Stimulated activated naive CD8-positive, alpha-beta T cell treated with anti-CD3 and anti-CD28 coated beads, Interleukin-15, Interleukin-2, amounts not matched to agents 100 ng/mL and 50 ng/mL, for 24 hours (primary cell): ENCODE data around the gene EPHA8.

Source experiments
- H3K27ac Mint-ChIP-seq: one replicate; pipeline ENCODE4 v1.8.0; 2021; ENCODE audit warnings: mild to moderate bottlenecking, mixed read lengths
- H3K27me3 Mint-ChIP-seq: one replicate; pipeline ENCODE4 v1.8.0; 2021; ENCODE audit warnings: mixed read lengths
- H3K36me3 Mint-ChIP-seq: one replicate; pipeline ENCODE4 v1.8.0; 2021; ENCODE audit warnings: low read depth, mixed read lengths
- H3K4me1 Mint-ChIP-seq: one replicate; pipeline ENCODE4 v1.8.0; 2021; ENCODE audit warnings: low read depth, mixed read lengths
- H3K4me3 Mint-ChIP-seq: one replicate; pipeline ENCODE4 v1.8.0; 2021; ENCODE audit warnings: mild to moderate bottlenecking, mixed read lengths
- H3K9me3 Mint-ChIP-seq: one replicate; pipeline ENCODE4 v1.8.0; 2021; ENCODE audit warnings: mixed read lengths

Gene EPHA8

GRCh38 chr1:22587247-22587646 is 24.0 kb downstream of the EPHA8 start:
- no peak overlapping the region for H3K27ac Mint-ChIP-seq
- H3K4me3 Mint-ChIP-seq, result no peak overlapping the region
- H3K27me3 Mint-ChIP-seq, result peaks cover 21% of the 10 kb centered on the region
- H3K36me3 Mint-ChIP-seq, result no peaks in the 10 kb centered on the region
- H3K9me3 Mint-ChIP-seq, result no peaks in the 10 kb centered on the region
- H3K4me1 Mint-ChIP-seq, result no peaks in the 10 kb centered on the region

GRCh38 chr1:22588899-22589422 is 25.7 kb downstream of the EPHA8 start:
- H3K36me3 Mint-ChIP-seq, result no peaks in the 10 kb centered on the region
- H3K27me3 Mint-ChIP-seq, result peaks cover 21% of the 10 kb centered on the region
- H3K4me1 Mint-ChIP-seq, result no peaks in the 10 kb centered on the region
- H3K27ac Mint-ChIP-seq, result no peak overlapping the region
- H3K4me3 Mint-ChIP-seq, result no peak overlapping the region
- H3K9me3 Mint-ChIP-seq, result no peaks in the 10 kb centered on the region

- Mint-ChIP-seq H3K36me3 (no peaks in the 10 kb centered on the region), H3K4me3 (no peak overlapping the region), H3K27ac (no peak overlapping the region), H3K4me1 (no peaks in the 10 kb centered on the region), H3K9me3 (no peaks in the 10 kb centered on the region), H3K27me3 (peaks cover 24% of the 10 kb centered on the region)
These were observed 28.3 kb downstream of the EPHA8 start for GRCh38 chr1:22591576-22591975.

GRCh38 chr1:22592051-22592450 is 28.8 kb downstream of the EPHA8 start:
- peaks cover 21% of the 10 kb centered on the region for H3K27me3 Mint-ChIP-seq
- no peak overlapping the region for H3K4me3 Mint-ChIP-seq
- no peaks in the 10 kb centered on the region for H3K4me1 Mint-ChIP-seq
- no peaks in the 10 kb centered on the region for H3K9me3 Mint-ChIP-seq
- no peak overlapping the region for H3K27ac Mint-ChIP-seq
- H3K36me3 Mint-ChIP-seq, result no peaks in the 10 kb centered on the region

- no peak overlapping the region for H3K27ac Mint-ChIP-seq
- no peaks in the 10 kb centered on the region for H3K9me3 Mint-ChIP-seq
- H3K27me3 Mint-ChIP-seq, result peaks cover 20% of the 10 kb centered on the region
- H3K4me1 Mint-ChIP-seq, result no peaks in the 10 kb centered on the region
- H3K36me3 Mint-ChIP-seq, result no peaks in the 10 kb centered on the region
- no peak overlapping the region for H3K4me3 Mint-ChIP-seq
These were observed 29.9 kb downstream of the EPHA8 start for GRCh38 chr1:22592919-22593790.

GRCh38 chr1:22594396-22594795 is 31.1 kb downstream of the EPHA8 start:
- no peaks in the 10 kb centered on the region for H3K36me3 Mint-ChIP-seq
- no peaks in the 10 kb centered on the region for H3K9me3 Mint-ChIP-seq
- no peak overlapping the region for H3K27ac Mint-ChIP-seq
- peaks cover 20% of the 10 kb centered on the region for H3K27me3 Mint-ChIP-seq
- no peaks in the 10 kb centered on the region for H3K4me1 Mint-ChIP-seq
- no peak overlapping the region for H3K4me3 Mint-ChIP-seq

GRCh38 chr1:22595108-22595507 is 31.8 kb downstream of the EPHA8 start:
- no peak overlapping the region for H3K4me3 Mint-ChIP-seq
- H3K36me3 Mint-ChIP-seq, result no peaks in the 10 kb centered on the region
- H3K9me3 Mint-ChIP-seq, result no peaks in the 10 kb centered on the region
- H3K4me1 Mint-ChIP-seq, result no peaks in the 10 kb centered on the region
- peaks cover 18% of the 10 kb centered on the region for H3K27me3 Mint-ChIP-seq
- no peak overlapping the region for H3K27ac Mint-ChIP-seq

GRCh38 chr1:22597301-22597965 is 34.1 kb downstream of the EPHA8 start:
- H3K36me3 Mint-ChIP-seq, result no peaks in the 10 kb centered on the region
- no peak overlapping the region for H3K27ac Mint-ChIP-seq
- H3K9me3 Mint-ChIP-seq, result no peaks in the 10 kb centered on the region
- peaks cover 3% of the 10 kb centered on the region for H3K27me3 Mint-ChIP-seq
- H3K4me3 Mint-ChIP-seq, result no peak overlapping the region
- no peaks in the 10 kb centered on the region for H3K4me1 Mint-ChIP-seq

- Mint-ChIP-seq H3K36me3 (no peaks in the 10 kb centered on the region), H3K9me3 (no peaks in the 10 kb centered on the region), H3K27me3 (peaks cover 3% of the 10 kb centered on the region), H3K4me1 (no peaks in the 10 kb centered on the region), H3K4me3 (no peak overlapping the region), H3K27ac (no peak overlapping the region)
These were observed 34.7 kb downstream of the EPHA8 start for GRCh38 chr1:22597996-22598395.

GRCh38 chr1:22598736-22599135 is 35.4 kb downstream of the EPHA8 start:
- no peaks in the 10 kb centered on the region for H3K9me3 Mint-ChIP-seq
- peaks cover 7% of the 10 kb centered on the region for H3K27me3 Mint-ChIP-seq
- no peaks in the 10 kb centered on the region for H3K36me3 Mint-ChIP-seq
- H3K4me1 Mint-ChIP-seq, result no peaks in the 10 kb centered on the region
- no peak overlapping the region for H3K27ac Mint-ChIP-seq
- H3K4me3 Mint-ChIP-seq, result no peak overlapping the region

- Mint-ChIP-seq H3K36me3 (no peaks in the 10 kb centered on the region), H3K27ac (no peak overlapping the region), H3K4me1 (no peaks in the 10 kb centered on the region), H3K4me3 (no peak overlapping the region), H3K27me3 (peaks cover 19% of the 10 kb centered on the region), H3K9me3 (no peaks in the 10 kb centered on the region)
These were observed 37.0 kb downstream of the EPHA8 start for GRCh38 chr1:22600071-22600816.

- peaks cover 23% of the 10 kb centered on the region for H3K27me3 Mint-ChIP-seq
- no peaks in the 10 kb centered on the region for H3K4me1 Mint-ChIP-seq
These were observed 37.7 kb downstream of the EPHA8 start for GRCh38 chr1:22600817-22601605.

GRCh38 chr1:22601610-22602009 is 38.3 kb downstream of the EPHA8 start:
- Mint-ChIP-seq H3K27ac (no peak overlapping the region), H3K27me3 (peaks cover 29% of the 10 kb centered on the region), H3K4me3 (no peak overlapping the region), H3K9me3 (no peaks in the 10 kb centered on the region), H3K4me1 (no peaks in the 10 kb centered on the region), H3K36me3 (no peaks in the 10 kb centered on the region)

More at GRCh38 chr1:22600817-22601605, 37.7 kb downstream of the EPHA8 start:
- Mint-ChIP-seq H3K9me3 (no peaks in the 10 kb centered on the region), H3K4me3 (no peak overlapping the region), H3K27ac (no peak overlapping the region), H3K36me3 (no peaks in the 10 kb centered on the region)

GRCh38 chr1:22602060-22602740 is 38.9 kb downstream of the EPHA8 start:
- H3K36me3 Mint-ChIP-seq, result no peaks in the 10 kb centered on the region
- no peak overlapping the region for H3K27ac Mint-ChIP-seq
- H3K4me3 Mint-ChIP-seq, result no peak overlapping the region
- no peaks in the 10 kb centered on the region for H3K4me1 Mint-ChIP-seq
- H3K27me3 Mint-ChIP-seq, result peaks cover 32% of the 10 kb centered on the region
- no peaks in the 10 kb centered on the region for H3K9me3 Mint-ChIP-seq
